Activated CD8-positive, alpha-beta memory T cell treated with anti-CD3 and anti-CD28 coated beads, Interleukin-2, amount 10 ng/mL, durations not matched to agents 7 days and 5 days (primary cell): ENCODE results near the gene POMGNT2. TPM values are rescaled to one million over a fixed set of nuclear protein-coding genes. Genes with fewer than 3 reads are reported as not detected.

Experiments used
- ATAC-seq: fragments of 150-1000 bp; cut with Tn5 transposase; one replicate; pipeline ENCODE4 v1.10.0; 2021; ENCODE audit warnings: moderate library complexity
- CTCF ChIA-PET: fragments of 350-600 bp; sonication (Branson Sonifier 250); formaldehyde crosslinking; loops from one replicate; lab custom pipeline; 2021; ENCODE audit warnings: antibody characterized with exemption; lab: Charles Lee
- DNase-seq: peaks from one replicate; pipeline ENCODE4 v3.0.0-alpha.2; 2020
- H3K27ac Mint-ChIP-seq: one replicate; pipeline ENCODE4 v1.8.0; 2021; ENCODE audit warnings: mild to moderate bottlenecking, mixed read lengths
- H3K27me3 Mint-ChIP-seq: one replicate; pipeline ENCODE4 v1.8.0; 2021; ENCODE audit warnings: mixed read lengths
- H3K36me3 Mint-ChIP-seq: one replicate; pipeline ENCODE4 v1.8.0; 2021; ENCODE audit warnings: mild to moderate bottlenecking, mixed read lengths
- H3K4me1 Mint-ChIP-seq: one replicate; pipeline ENCODE4 v1.8.0; 2021; ENCODE audit warnings: mixed read lengths
- H3K4me3 Mint-ChIP-seq: one replicate; pipeline ENCODE4 v1.8.0; 2021; ENCODE audit warnings: mild to moderate bottlenecking, moderate library complexity, mixed read lengths
- H3K9me3 Mint-ChIP-seq: one replicate; pipeline ENCODE4 v1.8.0; 2022; ENCODE audit warnings: low read depth, mixed read lengths
- total RNA-seq, 2 experiments: library from RNA; stranded (reverse); gene quantifications; one replicate each; pipeline ENCODE4 v1.2.3, GENCODE V29; 2021

POMGNT2 gene
- total RNA-seq, 2 experiments from 2014 or later, result 6.9 to 9.0 TPM

DNA sequence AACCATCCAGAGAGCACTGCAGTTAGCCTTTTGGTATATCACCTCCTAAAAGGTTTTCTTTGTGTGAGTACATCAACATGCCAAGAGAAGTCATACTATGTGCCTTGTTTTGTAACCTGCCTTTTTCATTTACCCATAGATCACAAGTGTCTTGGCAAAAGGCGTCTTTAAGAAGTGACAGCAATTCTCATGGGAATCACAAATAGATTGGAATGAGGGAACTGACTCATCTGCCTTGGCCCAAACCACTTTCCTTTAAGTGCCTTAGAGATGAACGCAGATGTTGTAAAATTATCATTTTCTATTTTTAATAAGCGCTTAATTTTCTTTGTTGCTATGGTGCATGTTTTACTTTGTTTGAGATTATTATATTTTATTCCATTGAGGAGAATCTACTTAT lies 20.7 kb upstream of the POMGNT2 start:
- no peaks in the 10 kb centered on the region for H3K36me3 Mint-ChIP-seq
- H3K4me3 Mint-ChIP-seq, result no peak overlapping the region
- CTCF ChIA-PET, result no interaction called here
- H3K27me3 Mint-ChIP-seq, result peaks cover 22% of the 10 kb centered on the region
- ATAC-seq (no peak), DNase-seq (no peak)
- H3K27ac Mint-ChIP-seq, result no peak overlapping the region
- no peaks in the 10 kb centered on the region for H3K4me1 Mint-ChIP-seq
- peaks cover 8% of the 10 kb centered on the region for H3K9me3 Mint-ChIP-seq

DNA sequence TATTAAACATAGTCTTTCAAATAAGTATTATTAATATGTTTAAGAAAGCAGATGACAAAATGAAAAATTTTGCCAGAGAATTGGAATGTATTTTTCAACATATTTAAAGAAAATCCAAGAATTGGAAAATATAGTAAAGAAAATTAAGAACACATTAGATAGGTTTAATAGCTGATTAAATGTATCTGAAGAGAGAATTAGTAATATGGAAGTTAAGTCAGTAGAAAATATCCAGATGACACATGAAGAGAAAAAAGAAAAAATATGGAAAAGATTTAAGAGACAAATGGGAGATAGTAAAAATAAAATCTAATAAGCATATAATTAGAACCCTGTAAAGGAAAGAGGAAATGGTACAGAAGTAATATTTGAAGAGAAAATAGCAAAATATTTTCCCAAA lies 18.0 kb upstream of the POMGNT2 start:
- peaks cover 22% of the 10 kb centered on the region for H3K27me3 Mint-ChIP-seq
- DNase-seq, result no peak
- no peak overlapping the region for H3K4me3 Mint-ChIP-seq
- CTCF ChIA-PET, result no interaction called here
- no peak for ATAC-seq
- peaks cover 8% of the 10 kb centered on the region for H3K9me3 Mint-ChIP-seq
- H3K4me1 Mint-ChIP-seq, result no peaks in the 10 kb centered on the region
- no peaks in the 10 kb centered on the region for H3K36me3 Mint-ChIP-seq
- H3K27ac Mint-ChIP-seq, result no peak overlapping the region

DNA sequence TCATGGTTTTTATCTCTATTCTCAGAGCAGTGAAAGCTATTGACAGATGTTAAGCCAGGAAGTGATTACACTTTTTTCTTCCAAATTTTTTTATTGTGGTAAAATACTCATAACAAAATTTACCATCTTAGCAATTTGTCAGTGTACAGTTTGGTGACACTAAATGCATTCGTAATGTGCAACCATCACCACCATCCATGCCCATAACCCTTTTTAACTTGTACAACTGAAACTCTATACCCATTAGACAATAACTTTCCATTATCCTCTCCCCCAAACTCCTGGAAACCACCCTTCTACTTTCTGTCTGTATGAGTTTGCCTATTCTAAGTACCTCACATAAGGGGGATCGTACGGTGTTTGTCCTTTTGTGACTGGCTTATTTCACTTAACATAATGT lies 15.1 kb upstream of the POMGNT2 start:
- Mint-ChIP-seq H3K27ac (no peak overlapping the region), H3K4me1 (no peaks in the 10 kb centered on the region), H3K27me3 (peaks cover 24% of the 10 kb centered on the region), H3K9me3 (peaks cover 8% of the 10 kb centered on the region), H3K4me3 (no peak overlapping the region), H3K36me3 (no peaks in the 10 kb centered on the region)
- ATAC-seq (no peak), DNase-seq (no peak)
- CTCF ChIA-PET, result interaction anchor here (0.9 to 1.3 kb wide), 2 partner anchors 17 to 24 kb away, joined by 3 read pairs; no protein-coding TSS in a partner anchor

DNA sequence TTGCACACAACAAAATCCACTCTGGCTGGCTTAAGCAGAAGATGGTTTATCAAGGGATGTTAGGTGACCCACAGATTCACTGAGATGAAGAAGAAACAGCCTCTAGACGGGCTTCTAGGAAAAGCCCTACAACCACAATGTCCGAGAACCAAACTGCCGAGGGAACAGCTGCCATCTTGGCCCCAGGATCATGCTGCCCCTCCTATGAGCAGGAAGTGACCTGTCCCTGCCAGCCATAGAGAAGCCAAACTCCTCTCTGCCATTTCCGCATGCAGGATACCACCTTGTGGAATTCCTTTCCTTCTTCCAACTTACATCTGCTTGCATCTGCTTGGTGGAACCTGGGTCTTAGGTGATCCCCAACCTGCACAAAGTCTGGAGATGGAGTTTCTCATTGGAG lies 11.4 kb upstream of the POMGNT2 start:
- Mint-ChIP-seq H3K27ac (no peak overlapping the region), H3K9me3 (no peaks in the 10 kb centered on the region), H3K27me3 (peaks cover 7% of the 10 kb centered on the region), H3K36me3 (no peaks in the 10 kb centered on the region), H3K4me1 (no peaks in the 10 kb centered on the region), H3K4me3 (no peak overlapping the region)
- CTCF ChIA-PET, result no interaction called here
- ATAC-seq (no peak), DNase-seq (no peak)

DNA sequence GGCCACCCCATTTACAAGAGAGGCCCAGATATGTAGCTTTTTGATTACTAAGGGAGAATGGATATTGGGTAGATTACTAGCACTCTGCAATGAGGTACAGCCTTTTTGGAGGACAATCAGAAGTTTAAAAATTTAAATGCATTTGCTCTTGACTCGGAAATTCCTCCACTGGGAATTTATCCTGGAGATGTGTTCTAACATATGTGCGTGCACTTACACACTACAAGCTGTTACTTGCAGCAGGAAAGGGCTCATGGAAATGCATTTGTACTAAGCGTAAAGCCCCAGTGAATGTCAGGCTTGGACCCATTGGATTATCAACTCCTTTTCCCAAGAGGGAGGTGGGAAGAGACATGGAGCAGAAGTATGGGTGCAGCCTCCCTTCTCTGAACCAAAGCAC lies 7.8 kb upstream of the POMGNT2 start:
- no peaks in the 10 kb centered on the region for H3K4me1 Mint-ChIP-seq
- H3K9me3 Mint-ChIP-seq, result no peaks in the 10 kb centered on the region
- no peak overlapping the region for H3K4me3 Mint-ChIP-seq
- ATAC-seq (no peak), DNase-seq (no peak)
- H3K27ac Mint-ChIP-seq, result no peak overlapping the region
- H3K27me3 Mint-ChIP-seq, result peaks cover 2% of the 10 kb centered on the region
- peaks cover 2% of the 10 kb centered on the region for H3K36me3 Mint-ChIP-seq
- CTCF ChIA-PET, result interaction anchor here (1.5 kb wide), 1 partner anchor 11 kb away, joined by 4 read pairs; no protein-coding TSS in a partner anchor

DNA sequence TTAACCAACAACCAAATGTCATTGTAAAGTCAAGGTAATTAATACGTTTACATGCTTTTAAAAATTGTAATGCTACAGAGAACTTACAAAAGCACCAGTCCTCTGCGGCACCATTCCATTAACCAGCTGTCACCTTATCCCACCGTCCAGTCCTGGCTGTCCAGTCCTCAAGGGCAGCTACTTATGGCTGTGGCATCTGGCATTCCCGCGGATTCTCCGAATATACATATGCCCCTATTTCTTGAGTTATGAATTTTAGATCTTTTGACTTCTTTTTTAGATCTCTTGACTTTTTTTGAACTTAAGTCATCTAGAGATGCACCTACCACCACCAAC lies 382 bp upstream of the POMGNT2 start:
- peak overlapping the region; percentile 71 for H3K4me3 Mint-ChIP-seq
- CTCF ChIA-PET, result no interaction called here
- no peaks in the 10 kb centered on the region for H3K9me3 Mint-ChIP-seq
- no peaks in the 10 kb centered on the region for H3K27me3 Mint-ChIP-seq
- H3K36me3 Mint-ChIP-seq, result peaks cover 2% of the 10 kb centered on the region
- H3K27ac Mint-ChIP-seq, result no peak overlapping the region
- peaks cover 12% of the 10 kb centered on the region for H3K4me1 Mint-ChIP-seq
- no peak for DNase-seq
- ATAC-seq, result peak; percentile 11

DNA sequence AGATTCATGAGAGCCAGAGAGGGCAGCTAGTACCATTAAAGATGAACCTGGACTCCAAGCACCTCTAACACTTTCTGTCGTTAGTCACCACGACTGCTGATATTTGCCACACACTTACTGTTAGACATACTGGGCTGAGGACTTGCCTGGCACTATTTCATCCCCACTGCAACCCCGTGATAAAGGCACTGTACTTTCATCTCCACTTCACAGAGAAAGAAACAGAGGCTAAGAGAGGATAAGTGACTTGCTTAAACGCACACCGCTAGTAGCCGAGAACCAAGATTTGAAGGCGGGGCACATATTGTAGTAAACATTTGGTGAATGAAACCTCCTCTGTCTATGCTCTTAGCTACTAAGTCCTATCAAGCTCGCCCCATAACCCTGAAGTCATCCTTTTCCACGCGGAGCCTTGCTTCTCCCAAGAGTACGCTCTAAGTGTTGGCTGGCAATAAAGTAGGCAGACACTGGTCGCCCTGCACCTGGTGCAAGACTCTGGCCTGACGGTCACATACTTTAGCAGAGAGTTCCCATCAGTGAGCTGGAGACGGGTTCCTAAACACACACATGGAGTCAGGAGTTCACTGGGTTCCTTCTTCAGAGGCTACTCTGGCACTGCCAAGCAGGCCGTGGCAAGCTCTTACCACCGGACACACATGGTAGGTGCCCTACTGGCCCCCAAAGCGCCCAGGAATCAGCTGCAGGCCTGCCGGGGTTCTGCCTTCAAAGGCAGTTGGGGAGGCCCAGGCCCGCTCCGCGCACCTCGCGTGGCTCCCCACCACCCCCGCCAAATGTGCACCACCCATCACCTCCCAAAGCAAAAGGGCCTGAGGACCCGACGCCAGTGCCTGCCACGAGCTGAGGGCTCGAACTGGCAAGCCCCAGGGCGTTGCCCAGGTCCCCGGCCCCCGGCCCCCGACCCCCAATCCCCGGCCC lies 951 bp downstream of the POMGNT2 start:
- H3K9me3 Mint-ChIP-seq, result no peaks in the 10 kb centered on the region
- H3K27me3 Mint-ChIP-seq, result no peaks in the 10 kb centered on the region
- DNase-seq (no peak), ATAC-seq (no peak)
- peaks cover 12% of the 10 kb centered on the region for H3K4me1 Mint-ChIP-seq
- peak overlapping the region; percentile 24 for H3K27ac Mint-ChIP-seq
- CTCF ChIA-PET, result interaction anchor here (0.8 kb wide), 1 partner anchor 57 kb away, joined by 3 read pairs; no protein-coding TSS in a partner anchor
- peak overlapping the region; percentile 40 for H3K4me3 Mint-ChIP-seq
- peaks cover 2% of the 10 kb centered on the region for H3K36me3 Mint-ChIP-seq

DNA sequence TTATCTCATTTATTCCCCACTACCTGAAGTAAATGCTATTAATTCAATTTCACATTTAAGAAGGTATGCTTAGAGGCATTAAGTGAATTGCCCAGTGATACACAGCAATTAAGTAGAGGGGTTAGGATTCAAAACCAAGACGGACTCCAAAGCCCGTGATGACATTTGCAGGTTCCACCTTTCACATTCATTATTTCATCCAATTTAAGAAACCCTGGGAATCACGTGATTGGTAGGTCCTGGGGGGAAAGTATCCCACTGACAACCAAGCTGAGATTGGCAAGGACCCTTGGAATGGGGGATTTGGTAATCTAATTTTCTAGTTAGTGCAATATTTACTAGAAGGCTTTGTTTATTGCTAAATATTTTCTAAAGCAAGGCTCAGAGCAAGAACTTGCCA lies 1.8 kb downstream of the POMGNT2 start:
- Mint-ChIP-seq H3K4me1 (peaks cover 12% of the 10 kb centered on the region), H3K9me3 (no peaks in the 10 kb centered on the region), H3K27me3 (no peaks in the 10 kb centered on the region), H3K4me3 (no peak overlapping the region), H3K36me3 (no peaks in the 10 kb centered on the region), H3K27ac (no peak overlapping the region)
- DNase-seq (no peak), ATAC-seq (no peak)
- CTCF ChIA-PET, result no interaction called here

DNA sequence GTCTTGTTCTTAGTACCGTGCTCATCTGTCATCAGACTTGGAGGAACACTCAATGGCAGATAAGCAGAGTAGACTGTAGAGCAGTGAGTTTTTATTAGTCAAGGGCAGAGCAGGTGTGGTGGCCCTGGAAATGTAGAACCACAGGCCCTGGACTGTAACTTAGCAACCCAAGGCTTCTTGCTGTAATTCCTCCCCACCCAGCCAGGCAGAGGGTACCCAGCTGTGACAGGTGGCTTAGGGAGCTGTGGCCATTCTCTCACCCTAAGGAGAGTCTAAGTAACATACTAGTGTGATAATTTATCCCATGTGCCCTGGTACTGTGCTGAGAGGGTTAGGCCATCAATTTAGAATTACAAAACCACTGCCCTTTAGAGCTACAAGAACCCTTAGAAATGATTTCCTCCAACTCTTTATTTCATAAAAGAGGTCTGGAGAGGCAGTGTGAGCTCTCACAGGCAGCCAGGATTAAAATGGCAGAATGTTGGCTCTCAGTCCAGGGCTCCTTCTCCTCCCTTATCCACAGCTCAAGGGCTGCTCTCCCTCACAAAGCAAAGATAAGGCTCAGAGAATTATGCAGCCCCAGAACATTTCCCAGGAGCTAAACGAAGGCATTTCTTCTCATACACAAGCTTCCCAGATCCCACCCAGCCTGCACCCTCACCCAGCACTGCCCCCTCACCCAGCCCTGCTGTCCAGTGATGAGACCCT lies 3.0 kb downstream of the POMGNT2 start:
- H3K36me3 Mint-ChIP-seq, result no peaks in the 10 kb centered on the region
- H3K27me3 Mint-ChIP-seq, result no peaks in the 10 kb centered on the region
- no peak overlapping the region for H3K27ac Mint-ChIP-seq
- no peaks in the 10 kb centered on the region for H3K9me3 Mint-ChIP-seq
- peaks cover 12% of the 10 kb centered on the region for H3K4me1 Mint-ChIP-seq
- DNase-seq (no peak), ATAC-seq (no peak)
- CTCF ChIA-PET, result interaction anchor here (1.3 kb wide), 1 partner anchor 11 kb away, joined by 4 read pairs; no protein-coding TSS in a partner anchor
- H3K4me3 Mint-ChIP-seq, result no peak overlapping the region

DNA sequence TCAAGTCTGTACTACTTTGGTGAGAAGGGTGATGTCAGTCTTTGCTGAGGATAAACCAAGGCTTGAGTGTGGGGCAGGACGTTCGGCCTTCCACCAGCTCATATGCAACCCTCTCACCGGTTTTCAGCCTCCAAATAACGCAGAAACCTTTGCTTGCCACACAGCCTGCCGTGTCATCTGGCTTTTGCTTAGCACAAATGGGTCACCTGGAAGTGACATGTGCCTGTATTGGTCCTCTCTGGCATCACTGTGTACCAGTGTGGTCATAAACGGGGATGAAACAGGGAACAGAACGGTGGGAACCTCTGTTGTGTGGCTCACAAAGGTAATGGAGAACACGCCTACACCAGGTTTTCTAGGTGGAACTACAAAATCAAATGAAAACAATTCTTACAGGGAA lies 7.1 kb downstream of the POMGNT2 start:
- CTCF ChIA-PET, result no interaction called here
- H3K9me3 Mint-ChIP-seq, result no peaks in the 10 kb centered on the region
- H3K27me3 Mint-ChIP-seq, result no peaks in the 10 kb centered on the region
- no peak overlapping the region for H3K4me3 Mint-ChIP-seq
- ATAC-seq, result no peak
- no peak overlapping the region for H3K27ac Mint-ChIP-seq
- H3K36me3 Mint-ChIP-seq, result no peaks in the 10 kb centered on the region
- no peaks in the 10 kb centered on the region for H3K4me1 Mint-ChIP-seq
- no peak for DNase-seq

DNA sequence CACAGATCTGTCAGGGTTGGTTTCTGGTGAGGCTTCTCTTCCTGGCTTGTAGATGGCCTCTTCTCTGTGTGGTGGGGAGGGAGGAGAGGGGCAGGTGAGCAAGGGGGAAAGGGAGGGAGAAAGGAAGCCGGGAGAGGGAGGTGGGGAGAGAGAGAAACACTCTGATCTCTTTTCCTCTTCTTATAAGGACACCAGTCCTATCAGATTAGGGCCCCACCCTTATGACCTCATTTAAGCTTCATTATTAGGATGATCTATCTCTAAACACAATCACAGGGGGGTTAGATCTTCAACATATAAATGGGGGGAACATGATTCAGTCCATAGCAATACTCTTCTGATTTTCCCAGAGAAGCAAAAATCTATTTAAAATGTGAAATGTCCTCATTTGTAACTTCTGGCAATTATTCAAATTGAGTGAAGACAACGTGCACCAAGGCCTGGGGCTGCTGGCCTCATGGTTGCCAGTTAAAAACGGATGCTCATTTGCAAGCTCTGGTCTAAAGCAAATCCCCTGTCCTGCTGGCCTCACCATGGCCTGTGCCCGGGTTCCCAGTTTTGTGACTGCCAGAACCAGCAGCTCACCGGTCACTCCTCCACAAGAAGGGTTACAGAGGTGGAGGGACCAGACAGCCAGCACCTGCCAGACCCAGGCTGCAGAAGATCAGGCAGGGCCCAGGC lies 8.3 kb downstream of the POMGNT2 start:
- DNase-seq (no peak), ATAC-seq (no peak)
- Mint-ChIP-seq H3K4me3 (no peak overlapping the region), H3K27ac (no peak overlapping the region), H3K27me3 (no peaks in the 10 kb centered on the region), H3K36me3 (no peaks in the 10 kb centered on the region), H3K4me1 (no peaks in the 10 kb centered on the region), H3K9me3 (no peaks in the 10 kb centered on the region)
- CTCF ChIA-PET, result no interaction called here

DNA sequence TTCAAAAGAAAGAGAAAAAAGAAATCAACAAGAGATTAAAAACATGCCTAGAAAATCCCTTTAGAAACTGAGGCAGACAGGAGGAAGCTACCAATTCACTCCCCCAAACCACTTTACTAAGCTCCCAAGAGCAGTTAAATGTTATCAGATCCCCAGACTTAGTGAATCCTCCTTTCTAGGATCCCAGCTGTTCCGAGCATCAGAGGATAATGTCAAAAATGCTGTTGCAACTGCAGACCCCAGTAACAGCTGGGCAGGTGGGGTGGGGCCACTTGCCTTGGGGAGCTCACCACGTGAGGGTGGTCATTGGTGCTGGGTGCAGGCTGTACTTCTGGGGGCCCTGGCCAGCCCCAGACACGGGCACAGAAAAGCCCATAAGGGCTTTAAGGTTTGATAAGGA lies 9.1 kb downstream of the POMGNT2 start:
- Mint-ChIP-seq H3K4me3 (no peak overlapping the region), H3K27me3 (no peaks in the 10 kb centered on the region), H3K4me1 (no peaks in the 10 kb centered on the region), H3K36me3 (no peaks in the 10 kb centered on the region), H3K27ac (no peak overlapping the region), H3K9me3 (no peaks in the 10 kb centered on the region)
- ATAC-seq (no peak), DNase-seq (no peak)
- CTCF ChIA-PET, result interaction anchor here (1.0 kb wide), 1 partner anchor 24 kb away, joined by 3 read pairs; no protein-coding TSS in a partner anchor

DNA sequence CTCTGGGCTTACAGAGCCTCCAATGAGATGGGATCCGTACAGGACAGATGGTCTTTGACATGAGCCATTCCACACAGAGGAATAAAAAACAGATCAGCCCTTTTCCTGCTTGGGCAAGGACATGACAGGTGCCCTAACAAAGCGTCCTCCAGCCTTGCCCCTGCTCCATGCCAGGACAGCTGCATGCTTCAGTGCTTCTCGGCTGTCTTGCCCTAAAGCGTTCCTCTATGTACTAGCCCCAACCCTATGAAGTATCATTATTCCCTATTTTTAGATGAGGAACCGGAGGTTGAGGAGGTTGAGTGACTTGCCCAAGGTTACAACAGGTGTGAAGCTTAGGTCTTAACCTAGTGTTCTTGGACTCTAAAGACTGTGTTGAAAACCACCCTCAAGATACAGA lies 10.5 kb downstream of the POMGNT2 start:
- Mint-ChIP-seq H3K4me1 (no peaks in the 10 kb centered on the region), H3K9me3 (no peaks in the 10 kb centered on the region), H3K27me3 (no peaks in the 10 kb centered on the region), H3K4me3 (no peak overlapping the region), H3K27ac (no peak overlapping the region), H3K36me3 (no peaks in the 10 kb centered on the region)
- no peak for DNase-seq
- CTCF ChIA-PET, result no interaction called here
- ATAC-seq, result no peak
